H1 (cell line): ENCODE data around the gene SNX2. TPM values are rescaled to one million over a fixed set of nuclear protein-coding genes. Genes with fewer than 3 reads are reported as not detected.

Experiments used
- MAFK ChIP-seq: IDR thresholded peaks from 2 replicates; pipeline ENCODE4 v1.6.1; 2012; ENCODE audit warnings: low read depth, mild to moderate bottlenecking, improper control_type of control experiment, low read length
- polyA plus RNA-seq, 7 experiments: library from polyadenylated mRNA; depleted of rRNA in 3 of 7; stranded (reverse) in 5 of 7; unstranded in 2 of 7; fragments of >200 nt in 5 of 7; fragments of 200-250 nt in 2 of 7; gene quantifications; 1 replicate in 5 of 7; 2 replicates in 1 of 7; 4 replicates in 1 of 7; pipeline versions ENCODE4 v1.2.1 to v1.2.3, GENCODE V29; 2011 to 2013; ENCODE audit warnings: missing spikeins in 2 of 7, mixed read lengths in 2 of 7
- total RNA-seq: library from RNA; stranded (reverse); fragmentation: NEBNext Ultra II Directional; extraction: Animal tissue kit (Norgen Biotek cat#: 25700); gene quantifications from 2 replicates; pipeline ENCODE4 v1.2.1, GENCODE V29; 2021
- TF ChIP-seq, protein P1 (sequence below): fragments of 300-600 bp; sonication (generic); IDR thresholded peaks from 2 replicates; pipeline ENCODE4 v1.7.1; 2012; ENCODE audit warnings: low read length, moderate library complexity, mild to moderate bottlenecking, inconsistent platforms; ENCODE audit not compliant: insufficient replicate concordance

The SNX2 gene
- total and polyA plus RNA-seq, 2 of the 8 experiments (the other 6 are each of a cell fraction or from before 2014, with no cell fraction given): 51.0 to 61.2 TPM

GRCh38 chr5:122815218-122815767, 40.4 kb downstream of the SNX2 start (continued):
- TF ChIP-seq, protein P1, sequence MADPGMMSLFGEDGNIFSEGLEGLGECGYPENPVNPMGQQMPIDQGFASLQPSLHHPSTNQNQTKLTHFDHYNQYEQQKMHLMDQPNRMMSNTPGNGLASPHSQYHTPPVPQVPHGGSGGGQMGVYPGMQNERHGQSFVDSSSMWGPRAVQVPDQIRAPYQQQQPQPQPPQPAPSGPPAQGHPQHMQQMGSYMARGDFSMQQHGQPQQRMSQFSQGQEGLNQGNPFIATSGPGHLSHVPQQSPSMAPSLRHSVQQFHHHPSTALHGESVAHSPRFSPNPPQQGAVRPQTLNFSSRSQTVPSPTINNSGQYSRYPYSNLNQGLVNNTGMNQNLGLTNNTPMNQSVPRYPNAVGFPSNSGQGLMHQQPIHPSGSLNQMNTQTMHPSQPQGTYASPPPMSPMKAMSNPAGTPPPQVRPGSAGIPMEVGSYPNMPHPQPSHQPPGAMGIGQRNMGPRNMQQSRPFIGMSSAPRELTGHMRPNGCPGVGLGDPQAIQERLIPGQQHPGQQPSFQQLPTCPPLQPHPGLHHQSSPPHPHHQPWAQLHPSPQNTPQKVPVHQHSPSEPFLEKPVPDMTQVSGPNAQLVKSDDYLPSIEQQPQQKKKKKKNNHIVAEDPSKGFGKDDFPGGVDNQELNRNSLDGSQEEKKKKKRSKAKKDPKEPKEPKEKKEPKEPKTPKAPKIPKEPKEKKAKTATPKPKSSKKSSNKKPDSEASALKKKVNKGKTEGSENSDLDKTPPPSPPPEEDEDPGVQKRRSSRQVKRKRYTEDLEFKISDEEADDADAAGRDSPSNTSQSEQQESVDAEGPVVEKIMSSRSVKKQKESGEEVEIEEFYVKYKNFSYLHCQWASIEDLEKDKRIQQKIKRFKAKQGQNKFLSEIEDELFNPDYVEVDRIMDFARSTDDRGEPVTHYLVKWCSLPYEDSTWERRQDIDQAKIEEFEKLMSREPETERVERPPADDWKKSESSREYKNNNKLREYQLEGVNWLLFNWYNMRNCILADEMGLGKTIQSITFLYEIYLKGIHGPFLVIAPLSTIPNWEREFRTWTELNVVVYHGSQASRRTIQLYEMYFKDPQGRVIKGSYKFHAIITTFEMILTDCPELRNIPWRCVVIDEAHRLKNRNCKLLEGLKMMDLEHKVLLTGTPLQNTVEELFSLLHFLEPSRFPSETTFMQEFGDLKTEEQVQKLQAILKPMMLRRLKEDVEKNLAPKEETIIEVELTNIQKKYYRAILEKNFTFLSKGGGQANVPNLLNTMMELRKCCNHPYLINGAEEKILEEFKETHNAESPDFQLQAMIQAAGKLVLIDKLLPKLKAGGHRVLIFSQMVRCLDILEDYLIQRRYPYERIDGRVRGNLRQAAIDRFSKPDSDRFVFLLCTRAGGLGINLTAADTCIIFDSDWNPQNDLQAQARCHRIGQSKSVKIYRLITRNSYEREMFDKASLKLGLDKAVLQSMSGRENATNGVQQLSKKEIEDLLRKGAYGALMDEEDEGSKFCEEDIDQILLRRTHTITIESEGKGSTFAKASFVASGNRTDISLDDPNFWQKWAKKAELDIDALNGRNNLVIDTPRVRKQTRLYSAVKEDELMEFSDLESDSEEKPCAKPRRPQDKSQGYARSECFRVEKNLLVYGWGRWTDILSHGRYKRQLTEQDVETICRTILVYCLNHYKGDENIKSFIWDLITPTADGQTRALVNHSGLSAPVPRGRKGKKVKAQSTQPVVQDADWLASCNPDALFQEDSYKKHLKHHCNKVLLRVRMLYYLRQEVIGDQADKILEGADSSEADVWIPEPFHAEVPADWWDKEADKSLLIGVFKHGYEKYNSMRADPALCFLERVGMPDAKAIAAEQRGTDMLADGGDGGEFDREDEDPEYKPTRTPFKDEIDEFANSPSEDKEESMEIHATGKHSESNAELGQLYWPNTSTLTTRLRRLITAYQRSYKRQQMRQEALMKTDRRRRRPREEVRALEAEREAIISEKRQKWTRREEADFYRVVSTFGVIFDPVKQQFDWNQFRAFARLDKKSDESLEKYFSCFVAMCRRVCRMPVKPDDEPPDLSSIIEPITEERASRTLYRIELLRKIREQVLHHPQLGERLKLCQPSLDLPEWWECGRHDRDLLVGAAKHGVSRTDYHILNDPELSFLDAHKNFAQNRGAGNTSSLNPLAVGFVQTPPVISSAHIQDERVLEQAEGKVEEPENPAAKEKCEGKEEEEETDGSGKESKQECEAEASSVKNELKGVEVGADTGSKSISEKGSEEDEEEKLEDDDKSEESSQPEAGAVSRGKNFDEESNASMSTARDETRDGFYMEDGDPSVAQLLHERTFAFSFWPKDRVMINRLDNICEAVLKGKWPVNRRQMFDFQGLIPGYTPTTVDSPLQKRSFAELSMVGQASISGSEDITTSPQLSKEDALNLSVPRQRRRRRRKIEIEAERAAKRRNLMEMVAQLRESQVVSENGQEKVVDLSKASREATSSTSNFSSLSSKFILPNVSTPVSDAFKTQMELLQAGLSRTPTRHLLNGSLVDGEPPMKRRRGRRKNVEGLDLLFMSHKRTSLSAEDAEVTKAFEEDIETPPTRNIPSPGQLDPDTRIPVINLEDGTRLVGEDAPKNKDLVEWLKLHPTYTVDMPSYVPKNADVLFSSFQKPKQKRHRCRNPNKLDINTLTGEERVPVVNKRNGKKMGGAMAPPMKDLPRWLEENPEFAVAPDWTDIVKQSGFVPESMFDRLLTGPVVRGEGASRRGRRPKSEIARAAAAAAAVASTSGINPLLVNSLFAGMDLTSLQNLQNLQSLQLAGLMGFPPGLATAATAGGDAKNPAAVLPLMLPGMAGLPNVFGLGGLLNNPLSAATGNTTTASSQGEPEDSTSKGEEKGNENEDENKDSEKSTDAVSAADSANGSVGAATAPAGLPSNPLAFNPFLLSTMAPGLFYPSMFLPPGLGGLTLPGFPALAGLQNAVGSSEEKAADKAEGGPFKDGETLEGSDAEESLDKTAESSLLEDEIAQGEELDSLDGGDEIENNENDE: no peak
- peak; percentile 35; the same call in 1 of the 2 replicates for TF ChIP-seq MAFK
